Measurements from ENCODE around the gene SOBP. TPM values are rescaled to one million over a fixed set of nuclear protein-coding genes. Genes with fewer than 3 reads are reported as not detected.
"Not testable (repeated sequence)": the region's sequence is repeated elsewhere in the genome, so short reads cannot be mapped to it uniquely, and the experiment has no call there.

SOBP gene
- total RNA-seq, 2 experiments from 2014 or later = 1.2 to 1.4 TPM

DNA sequence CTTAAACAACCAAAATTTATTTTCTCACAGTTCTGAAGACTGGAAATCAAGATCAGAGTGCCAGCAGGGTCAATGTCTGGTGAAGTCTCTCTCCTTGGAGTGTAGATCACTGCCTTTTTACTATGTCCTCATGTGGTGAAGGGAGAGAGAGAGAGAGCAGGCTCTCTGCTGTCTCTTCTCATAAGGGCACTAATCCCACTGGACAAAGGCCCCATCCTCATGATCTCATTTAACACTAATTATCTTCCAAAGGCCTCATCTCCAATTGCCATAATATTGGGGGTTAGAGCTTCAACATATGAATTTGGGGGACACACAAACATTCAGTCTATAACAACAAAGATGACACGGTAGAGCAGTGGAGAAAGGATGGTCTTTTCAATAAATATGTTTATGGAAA lies 27.4 kb downstream of the SOBP start:
- Mint-ChIP-seq H3K36me3 (peaks cover 10% of the 10 kb centered on the region), H3K4me3 (no peak overlapping the region), H3K4me1 (peaks cover 6% of the 10 kb centered on the region), H3K27me3 (peaks cover 6% of the 10 kb centered on the region), H3K27ac (no peak overlapping the region), H3K9me3 (peaks cover 18% of the 10 kb centered on the region)
- ATAC-seq (ENCODE audit: low read depth) (no peak), DNase-seq (no peak)
- POLR2A ChIA-PET = no interaction called here

DNA sequence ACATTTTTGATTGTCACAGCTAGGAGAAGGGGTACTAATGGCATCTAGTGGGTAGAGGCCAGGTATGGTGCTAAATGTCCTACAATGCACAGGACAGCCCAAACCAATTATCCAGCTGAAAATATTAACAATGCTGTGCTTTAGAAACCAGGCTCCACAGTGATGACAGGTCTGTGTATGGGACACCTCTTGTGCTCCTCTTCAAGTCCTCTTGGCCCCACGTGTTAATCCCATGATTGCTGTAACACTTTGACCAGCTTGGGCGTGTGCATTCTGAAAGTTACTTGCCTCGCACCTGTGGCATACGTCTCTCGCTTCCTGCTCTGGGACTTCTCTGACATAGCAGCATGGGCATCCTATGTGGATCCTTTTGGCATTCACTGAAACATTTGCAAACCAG lies 29.3 kb downstream of the SOBP start:
- ATAC-seq (ENCODE audit: low read depth); H3K4me3 Mint-ChIP-seq; H3K27ac Mint-ChIP-seq; H3K4me1 Mint-ChIP-seq; DNase-seq; H3K27me3 Mint-ChIP-seq: not testable (repeated sequence)
- POLR2A ChIA-PET = interaction anchor here (0.7 kb wide), 1 partner anchor 136 kb away, joined by 3 read pairs; no protein-coding TSS in a partner anchor
- Mint-ChIP-seq H3K9me3 (peaks cover 15% of the 10 kb centered on the region), H3K36me3 (peaks cover 10% of the 10 kb centered on the region)

DNA sequence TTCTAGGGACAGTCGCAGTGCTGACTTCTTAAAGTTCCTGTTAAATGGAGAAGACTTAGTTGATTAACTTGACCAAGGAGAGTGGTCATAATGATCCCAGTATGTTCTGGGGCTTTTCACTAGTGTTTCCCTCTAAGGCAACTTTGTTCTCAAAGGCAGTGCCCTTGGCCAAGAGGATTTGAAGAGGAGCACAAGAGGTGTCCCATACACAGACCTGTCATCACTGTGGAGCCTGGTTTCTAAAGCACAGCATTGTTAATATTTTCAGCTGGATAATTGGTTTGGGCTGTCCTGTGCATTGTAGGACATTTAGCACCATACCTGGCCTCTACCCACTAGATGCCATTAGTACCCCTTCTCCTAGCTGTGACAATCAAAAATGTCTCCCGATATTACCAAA lies 30.8 kb downstream of the SOBP start:
- H3K27ac Mint-ChIP-seq; H3K9me3 Mint-ChIP-seq; DNase-seq; H3K4me3 Mint-ChIP-seq; POLR2A ChIA-PET; ATAC-seq (ENCODE audit: low read depth); H3K27me3 Mint-ChIP-seq; H3K36me3 Mint-ChIP-seq; H3K4me1 Mint-ChIP-seq: not testable (repeated sequence)

GRCh38 chr6:107523054-107523791 lies 33.3 kb downstream of the SOBP start:
- Mint-ChIP-seq H3K27me3 (peaks cover 7% of the 10 kb centered on the region), H3K36me3 (peaks cover 2% of the 10 kb centered on the region), H3K4me3 (no peak overlapping the region), H3K4me1 (no peaks in the 10 kb centered on the region), H3K9me3 (no peaks in the 10 kb centered on the region), H3K27ac (no peak overlapping the region)
- DNase-seq = no peak
- POLR2A ChIA-PET = no interaction called here
- ATAC-seq (ENCODE audit: low read depth) = no peak

DNA sequence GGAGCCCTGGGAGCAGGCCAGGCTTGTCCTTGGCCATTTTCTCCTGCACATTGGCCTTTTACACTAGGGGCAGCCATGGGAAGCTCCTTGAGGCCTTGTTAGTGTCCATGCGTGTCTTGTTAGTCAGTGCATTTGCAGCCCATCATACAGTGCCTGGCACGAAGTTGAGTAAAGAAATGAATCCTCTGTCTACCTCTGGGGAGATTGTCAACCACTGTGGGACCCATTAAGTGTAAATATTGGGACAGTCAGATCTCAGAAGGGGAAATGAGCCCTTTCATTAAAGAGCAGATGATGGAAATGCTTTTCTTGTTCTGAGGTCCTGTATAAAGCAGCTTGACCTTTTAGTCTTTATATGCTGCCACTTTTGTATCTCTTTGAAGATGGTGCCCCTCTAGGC lies 33.9 kb downstream of the SOBP start:
- Mint-ChIP-seq H3K4me3 (no peak overlapping the region), H3K36me3 (peaks cover 2% of the 10 kb centered on the region), H3K9me3 (no peaks in the 10 kb centered on the region), H3K27ac (no peak overlapping the region), H3K27me3 (peaks cover 7% of the 10 kb centered on the region), H3K4me1 (no peaks in the 10 kb centered on the region)
- POLR2A ChIA-PET = no interaction called here
- no peak for ATAC-seq (ENCODE audit: low read depth)
- DNase-seq = no peak

DNA sequence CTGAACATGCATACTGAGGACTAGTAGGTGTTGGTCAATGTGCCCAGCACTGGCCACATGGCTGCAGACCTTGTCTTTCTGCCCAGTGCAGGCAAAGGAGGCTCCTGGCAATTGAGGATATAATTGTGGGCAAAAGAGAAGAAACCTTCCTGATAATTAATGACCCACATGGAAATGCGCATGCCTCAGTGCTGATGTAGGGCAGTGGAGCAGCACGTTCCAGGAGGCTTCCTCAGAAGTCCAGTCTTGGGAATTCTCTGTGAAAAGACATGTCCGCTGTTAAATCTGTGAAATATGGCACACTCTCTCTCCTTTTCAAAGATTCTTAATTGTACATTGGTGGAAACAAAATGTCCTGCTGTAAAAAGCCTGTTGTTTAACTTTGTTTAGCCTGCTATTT lies 34.7 kb downstream of the SOBP start:
- H3K4me3 Mint-ChIP-seq = no peak overlapping the region
- peaks cover 2% of the 10 kb centered on the region for H3K36me3 Mint-ChIP-seq
- H3K9me3 Mint-ChIP-seq = no peaks in the 10 kb centered on the region
- DNase-seq = no peak
- peaks cover 7% of the 10 kb centered on the region for H3K27me3 Mint-ChIP-seq
- ATAC-seq (ENCODE audit: low read depth) = no peak
- no peaks in the 10 kb centered on the region for H3K4me1 Mint-ChIP-seq
- POLR2A ChIA-PET = no interaction called here
- no peak overlapping the region for H3K27ac Mint-ChIP-seq

GRCh38 chr6:107531868-107532267 lies 42.0 kb downstream of the SOBP start:
- no peaks in the 10 kb centered on the region for H3K9me3 Mint-ChIP-seq
- no peaks in the 10 kb centered on the region for H3K4me1 Mint-ChIP-seq
- no peak overlapping the region for H3K4me3 Mint-ChIP-seq
- H3K27ac Mint-ChIP-seq = no peak overlapping the region
- DNase-seq (no peak), ATAC-seq (ENCODE audit: low read depth) (no peak)
- POLR2A ChIA-PET = no interaction called here
- H3K27me3 Mint-ChIP-seq = peaks cover 3% of the 10 kb centered on the region
- H3K36me3 Mint-ChIP-seq = no peaks in the 10 kb centered on the region

DNA sequence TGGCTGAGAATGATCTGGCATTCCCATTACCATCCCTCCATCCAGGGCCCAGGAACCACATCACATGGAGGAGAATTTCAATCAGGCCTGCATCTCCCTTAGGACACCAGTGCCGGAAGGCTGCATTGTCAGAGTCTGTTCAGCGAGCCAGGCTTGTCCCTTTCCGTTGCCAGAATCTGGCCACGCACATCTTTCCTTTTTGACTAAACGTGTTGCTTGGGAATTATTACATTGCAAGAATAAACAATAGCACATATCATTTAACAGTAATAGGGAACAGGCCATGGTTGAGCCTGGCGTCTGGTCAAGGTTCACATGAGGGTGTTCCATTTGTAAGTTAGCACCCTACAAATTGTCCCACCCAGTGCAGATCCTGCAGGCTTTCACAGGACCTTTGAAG lies 42.8 kb downstream of the SOBP start:
- no peaks in the 10 kb centered on the region for H3K9me3 Mint-ChIP-seq
- H3K4me1 Mint-ChIP-seq = no peaks in the 10 kb centered on the region
- ATAC-seq (ENCODE audit: low read depth) (no peak), DNase-seq (no peak)
- H3K4me3 Mint-ChIP-seq = no peak overlapping the region
- H3K27ac Mint-ChIP-seq = no peak overlapping the region
- POLR2A ChIA-PET = no interaction called here
- peaks cover 3% of the 10 kb centered on the region for H3K27me3 Mint-ChIP-seq
- H3K36me3 Mint-ChIP-seq = no peaks in the 10 kb centered on the region

DNA sequence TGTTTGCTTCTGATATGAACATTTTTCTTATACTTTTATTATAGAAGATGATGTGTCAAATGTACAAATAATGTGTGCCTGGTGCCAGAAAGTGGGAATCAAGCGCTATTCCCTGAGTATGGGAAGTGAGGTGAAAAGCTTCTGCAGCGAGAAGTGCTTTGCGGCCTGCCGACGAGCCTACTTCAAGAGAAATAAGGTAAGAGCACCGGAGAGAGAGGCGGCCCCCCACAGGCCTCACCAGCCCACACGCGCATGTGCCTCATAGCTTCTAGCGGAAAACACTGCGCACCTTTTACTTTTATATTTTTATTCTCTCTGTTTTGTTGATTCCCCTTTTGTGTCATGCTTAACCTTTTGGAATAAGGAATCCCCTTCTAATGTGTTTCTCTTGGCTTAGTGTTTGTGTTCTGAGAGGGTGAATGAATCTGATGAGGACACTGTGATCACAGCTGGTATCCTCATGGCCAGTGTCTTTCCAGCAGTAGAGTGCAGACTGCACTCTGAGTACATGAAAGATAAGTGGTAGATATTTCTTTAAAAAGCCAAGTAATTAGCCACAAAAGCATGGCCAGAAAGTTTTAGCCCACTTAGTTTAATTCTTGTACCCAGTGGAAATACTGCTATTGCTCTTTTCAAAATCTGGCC lies 43.6 kb downstream of the SOBP start:
- H3K4me3 Mint-ChIP-seq = no peak overlapping the region
- H3K4me1 Mint-ChIP-seq = no peaks in the 10 kb centered on the region
- POLR2A ChIA-PET = no interaction called here
- H3K36me3 Mint-ChIP-seq = no peaks in the 10 kb centered on the region
- H3K9me3 Mint-ChIP-seq = no peaks in the 10 kb centered on the region
- no peak overlapping the region for H3K27ac Mint-ChIP-seq
- no peak for ATAC-seq (ENCODE audit: low read depth)
- peaks cover 2% of the 10 kb centered on the region for H3K27me3 Mint-ChIP-seq
- DNase-seq = no peak

DNA sequence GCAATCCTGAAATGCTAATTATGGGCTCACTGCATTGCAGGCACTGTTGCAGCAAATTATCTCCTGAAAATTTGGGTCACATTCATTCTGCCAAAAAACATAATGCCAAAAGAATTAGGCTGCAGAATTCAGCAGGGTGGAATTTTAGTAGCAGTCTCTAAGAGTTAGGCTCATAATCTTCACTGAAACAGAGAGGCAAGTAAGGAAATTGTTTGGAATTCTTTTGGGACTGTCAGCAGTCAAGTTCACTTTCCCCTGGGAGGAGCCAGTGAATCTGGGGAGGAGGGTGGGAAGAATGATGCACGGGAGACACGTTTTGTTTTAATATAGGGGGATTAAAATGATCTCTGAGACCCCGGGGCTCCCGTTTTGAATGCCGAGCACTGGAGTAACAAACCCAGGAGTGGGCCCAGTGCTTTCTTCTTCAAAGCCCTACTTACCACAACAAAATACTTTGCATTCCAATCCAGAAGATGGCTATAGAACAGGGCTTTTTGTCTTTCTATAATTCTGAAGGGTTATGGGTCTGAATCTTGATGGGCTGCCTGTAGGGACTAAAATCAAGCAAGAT lies 44.7 kb downstream of the SOBP start:
- Mint-ChIP-seq H3K27me3 (peaks cover 6% of the 10 kb centered on the region), H3K36me3 (no peaks in the 10 kb centered on the region), H3K27ac (no peak overlapping the region), H3K4me3 (no peak overlapping the region), H3K9me3 (no peaks in the 10 kb centered on the region), H3K4me1 (no peaks in the 10 kb centered on the region)
- ATAC-seq (ENCODE audit: low read depth) = no peak
- POLR2A ChIA-PET = no interaction called here
- no peak for DNase-seq

- DNase-seq (no peak), ATAC-seq (ENCODE audit: low read depth) (no peak)
- H3K27me3 Mint-ChIP-seq = peaks cover 7% of the 10 kb centered on the region
- no peaks in the 10 kb centered on the region for H3K36me3 Mint-ChIP-seq
- POLR2A ChIA-PET = no interaction called here
- H3K4me1 Mint-ChIP-seq = no peaks in the 10 kb centered on the region
- H3K9me3 Mint-ChIP-seq = no peaks in the 10 kb centered on the region
- no peak overlapping the region for H3K4me3 Mint-ChIP-seq
- no peak overlapping the region for H3K27ac Mint-ChIP-seq
Measured at GRCh38 chr6:107535626-107536025, 45.7 kb downstream of the SOBP start.

- Mint-ChIP-seq H3K36me3 (no peaks in the 10 kb centered on the region), H3K27ac (no peak overlapping the region), H3K27me3 (peaks cover 7% of the 10 kb centered on the region), H3K9me3 (no peaks in the 10 kb centered on the region), H3K4me3 (no peak overlapping the region), H3K4me1 (no peaks in the 10 kb centered on the region)
- DNase-seq (no peak), ATAC-seq (ENCODE audit: low read depth) (no peak)
- POLR2A ChIA-PET = no interaction called here
Measured at GRCh38 chr6:107536180-107536961, 46.5 kb downstream of the SOBP start.

DNA sequence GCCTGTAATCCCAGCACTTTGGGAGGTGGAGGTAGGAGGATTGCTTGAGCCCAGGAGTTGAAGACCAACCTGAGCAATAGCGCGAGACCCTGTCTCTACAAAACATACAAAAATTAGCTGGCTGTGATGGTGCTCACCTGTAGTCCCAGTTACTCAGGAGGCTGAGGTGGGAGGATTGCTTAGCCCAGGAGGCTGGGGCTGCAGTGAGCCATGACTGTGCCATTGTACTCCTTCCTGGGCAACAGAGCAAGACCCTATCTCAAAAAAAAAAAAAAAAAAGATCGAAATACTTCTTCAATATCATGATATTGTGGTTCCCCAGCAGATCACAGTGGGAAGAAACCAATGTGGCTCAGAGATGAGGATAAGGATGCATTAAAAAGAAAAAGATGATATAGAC lies 47.6 kb downstream of the SOBP start:
- H3K36me3 Mint-ChIP-seq = no peaks in the 10 kb centered on the region
- ATAC-seq (ENCODE audit: low read depth) = no peak
- H3K27me3 Mint-ChIP-seq = peaks cover 9% of the 10 kb centered on the region
- POLR2A ChIA-PET = no interaction called here
- H3K4me1 Mint-ChIP-seq = no peaks in the 10 kb centered on the region
- no peaks in the 10 kb centered on the region for H3K9me3 Mint-ChIP-seq
- H3K27ac Mint-ChIP-seq = no peak overlapping the region
- no peak for DNase-seq
- no peak overlapping the region for H3K4me3 Mint-ChIP-seq
